CD4-positive, alpha-beta T cell treated with Interleukin-4 for 1 hour (primary cell): ENCODE results near the gene DIPK1A.
"Not testable (repeated sequence)": the region's sequence is repeated elsewhere in the genome, so short reads cannot be mapped to it uniquely, and the experiment has no call there.

Experiments
- DNase-seq, 2 donors: peaks; one replicate each; pipeline ENCODE4 v3.0.0-alpha.2; 2020 to 2022

The DIPK1A gene

DNA sequence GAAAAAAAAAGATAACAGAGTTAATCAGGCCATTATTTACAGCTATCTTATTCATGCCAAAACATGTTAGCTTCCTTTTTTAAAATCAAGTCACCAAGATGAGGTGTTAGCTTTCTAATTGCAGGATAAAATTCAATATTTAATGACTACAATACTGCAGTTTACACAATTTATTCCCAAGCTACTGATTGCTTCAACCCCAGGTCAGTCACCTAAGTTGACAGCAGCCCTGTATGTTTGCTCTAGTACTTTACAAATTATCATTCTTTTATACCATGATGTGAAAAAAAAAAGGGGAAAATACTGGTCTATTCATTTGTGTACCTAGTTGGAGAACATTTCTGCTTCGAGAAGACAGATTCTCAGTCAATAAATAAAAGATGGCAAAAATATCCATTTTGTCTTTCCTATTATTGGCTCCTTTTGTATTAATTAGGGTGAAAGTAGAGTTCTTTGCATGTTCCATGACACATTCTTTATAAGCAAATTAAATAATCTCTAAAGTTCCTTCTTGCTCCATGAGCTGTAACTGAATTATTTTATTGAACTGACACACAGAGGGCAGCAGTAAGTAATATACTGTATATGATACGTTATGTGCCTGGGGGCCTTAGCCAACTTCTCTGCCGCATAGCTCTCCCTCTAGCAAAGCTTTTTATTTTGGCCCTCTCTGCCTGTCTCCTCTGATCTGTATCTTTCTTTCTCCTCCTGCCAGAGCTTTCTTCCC, 48.0 kb downstream of the DIPK1A start:
- no peak for DNase-seq

DNA sequence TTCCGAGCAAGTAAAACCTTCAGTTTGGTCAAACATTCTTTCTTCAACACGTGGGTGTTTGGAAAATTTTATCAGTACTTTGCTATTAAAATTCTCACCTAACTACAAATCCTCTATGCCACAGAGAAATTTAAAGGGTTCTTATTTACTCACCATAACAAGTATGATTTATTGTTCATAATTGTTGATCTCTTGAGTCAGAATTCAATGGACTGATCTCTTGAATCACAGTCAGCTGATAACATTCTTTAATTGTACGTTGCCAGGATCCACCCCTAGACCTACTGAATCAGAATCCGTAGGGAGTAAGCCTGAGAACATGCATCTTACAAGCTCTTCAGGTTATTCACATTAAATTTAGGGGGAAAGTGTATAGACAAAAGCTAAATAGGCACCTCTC, 51.2 kb downstream of the DIPK1A start:
- DNase-seq, result no peak

DNA sequence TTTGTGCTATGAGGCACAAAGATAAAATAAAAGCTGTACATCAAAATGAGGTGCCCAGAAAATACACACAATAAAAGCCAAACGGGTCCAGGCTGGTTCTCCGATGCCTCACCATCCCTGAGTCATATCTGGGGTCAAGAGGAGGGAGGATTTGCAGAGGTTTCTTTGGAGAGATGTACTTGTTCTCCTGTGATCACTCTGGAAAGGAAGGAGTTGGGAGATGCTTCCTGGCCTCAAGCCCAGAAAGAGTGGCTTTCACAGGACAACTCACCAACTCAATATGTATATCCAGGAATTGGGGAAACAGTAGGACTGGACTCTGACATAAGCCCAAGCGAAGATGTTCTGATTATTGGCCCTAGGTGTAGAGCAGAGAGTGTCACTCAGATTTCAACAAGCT, 51.9 kb downstream of the DIPK1A start:
- no peak for DNase-seq

DNA sequence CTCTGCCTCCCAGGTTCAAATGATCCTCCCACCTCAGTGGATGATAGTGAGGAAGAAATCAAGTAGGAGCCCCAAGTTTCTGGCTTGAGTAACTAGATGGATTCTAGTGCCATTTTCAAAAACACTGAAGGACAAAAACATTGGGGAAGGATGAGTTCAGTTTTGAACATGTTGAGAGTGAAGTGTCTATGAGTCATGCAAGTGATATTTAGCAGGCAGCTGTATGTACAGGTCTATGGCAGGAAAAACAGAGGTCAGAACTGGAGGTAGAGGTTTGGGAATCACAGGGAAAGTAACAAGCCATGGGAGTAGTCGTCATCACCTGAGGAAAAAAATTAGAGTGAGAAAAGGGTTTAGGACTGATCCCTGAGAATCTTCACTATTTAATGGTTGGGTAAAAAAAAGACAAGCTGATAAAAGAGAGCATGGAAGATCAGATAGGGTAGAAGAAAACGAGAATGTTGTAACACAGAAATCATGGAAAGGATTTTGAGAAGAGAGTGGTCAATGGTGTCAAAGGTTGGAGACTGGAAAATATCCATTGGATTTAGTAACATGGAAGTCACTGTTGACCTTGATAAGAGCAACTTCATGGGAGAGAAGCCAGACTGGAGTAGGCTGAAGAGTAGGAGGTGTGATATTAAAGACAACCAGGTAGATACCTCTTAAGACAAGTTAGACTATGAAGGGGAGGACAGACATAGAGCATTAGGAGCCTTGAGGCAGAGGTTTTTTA, 53.1 kb downstream of the DIPK1A start:
- DNase-seq, result no peak

DNA sequence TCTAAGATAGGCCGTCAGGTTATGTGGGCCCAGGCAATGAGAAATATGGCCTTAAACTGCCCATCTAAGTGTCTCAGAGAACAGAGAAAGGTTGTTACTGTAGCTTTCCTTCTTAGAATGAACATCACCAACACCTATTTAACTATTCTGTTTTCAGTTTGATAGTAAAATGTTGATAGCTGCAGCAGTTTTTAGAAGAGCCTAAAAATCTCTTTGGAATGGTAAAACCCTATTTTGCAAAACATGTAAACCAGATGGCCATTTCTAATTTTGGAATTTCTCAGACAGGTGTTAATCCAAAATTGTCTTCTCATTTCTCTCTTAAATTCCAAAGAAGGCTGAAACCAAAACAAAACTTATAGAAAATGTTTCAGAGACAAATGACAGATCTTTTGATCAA, 57.5 kb downstream of the DIPK1A start:
- DNase-seq, result no peak

DNA sequence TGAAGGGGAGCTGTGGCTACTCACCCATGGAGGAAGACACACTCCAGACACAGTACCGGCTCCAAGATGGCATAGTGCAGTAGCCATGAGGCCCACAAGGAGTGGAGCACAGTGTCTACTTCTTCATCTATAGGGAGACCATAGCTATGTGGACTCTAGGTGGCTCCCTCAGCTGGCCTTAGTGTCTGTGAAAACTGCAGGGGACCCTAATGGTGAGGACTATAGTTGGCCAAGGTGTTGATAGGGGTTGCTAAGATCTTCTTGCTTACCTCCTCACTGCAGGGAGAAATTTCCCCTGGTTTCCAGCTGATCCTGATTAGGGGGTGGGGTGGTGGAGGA, 58.9 kb downstream of the DIPK1A start:
- DNase-seq, result no peak

DNA sequence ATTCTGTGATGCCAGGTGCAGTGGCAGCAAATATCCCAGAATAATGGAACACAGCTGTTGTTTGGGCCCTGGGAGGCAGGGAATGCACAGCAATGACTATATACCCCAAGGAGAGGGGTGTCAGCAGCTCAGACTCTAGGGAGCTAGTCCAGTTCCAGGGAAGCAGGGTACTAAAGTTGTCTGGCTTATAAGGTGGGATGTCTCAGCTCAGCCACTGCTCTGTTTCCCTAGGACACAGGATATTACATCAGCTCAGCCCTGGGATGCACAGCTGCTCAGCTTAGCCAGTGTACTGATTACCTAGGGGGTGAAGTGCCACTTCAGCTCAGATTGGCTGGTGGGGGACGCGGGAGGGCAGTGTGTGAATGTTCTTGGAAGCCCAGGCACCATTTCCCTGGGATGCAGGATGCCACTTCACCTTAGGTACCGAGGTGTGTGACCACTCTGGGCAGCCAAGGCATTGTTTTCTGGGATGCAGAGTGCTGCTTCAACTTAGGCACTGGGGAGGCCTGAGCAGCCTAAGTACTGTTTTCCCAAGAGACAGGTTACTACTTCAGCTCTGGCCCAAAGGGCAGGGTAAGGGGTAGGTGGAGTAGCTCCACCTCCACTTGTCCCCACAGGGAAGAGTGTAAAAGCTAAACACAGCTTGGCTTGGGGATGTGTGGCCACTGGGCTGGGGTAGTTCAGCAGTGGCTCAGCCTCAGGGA, 59.4 kb downstream of the DIPK1A start:
- DNase-seq, result no peak

DNA sequence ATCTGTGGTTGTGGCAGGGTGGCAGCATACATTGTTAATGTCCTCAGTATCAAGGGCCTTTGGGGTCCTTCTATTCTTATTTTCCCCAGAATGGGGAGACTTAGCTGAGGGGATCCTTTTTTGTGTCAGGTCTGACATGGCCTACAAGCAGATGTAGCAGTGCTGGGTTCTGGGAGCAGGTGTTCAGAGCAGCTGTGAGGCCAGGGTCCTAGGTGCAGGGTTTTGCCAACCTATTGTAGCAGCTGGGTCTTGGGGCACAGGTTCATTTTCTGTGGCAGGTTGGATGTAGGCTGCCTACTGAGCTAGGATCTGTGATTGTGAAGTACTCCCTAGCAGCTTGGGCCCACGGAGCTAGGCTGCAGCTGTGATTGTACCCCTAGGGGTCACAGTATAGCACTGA, 60.1 kb downstream of the DIPK1A start:
- DNase-seq, result no peak

DNA sequence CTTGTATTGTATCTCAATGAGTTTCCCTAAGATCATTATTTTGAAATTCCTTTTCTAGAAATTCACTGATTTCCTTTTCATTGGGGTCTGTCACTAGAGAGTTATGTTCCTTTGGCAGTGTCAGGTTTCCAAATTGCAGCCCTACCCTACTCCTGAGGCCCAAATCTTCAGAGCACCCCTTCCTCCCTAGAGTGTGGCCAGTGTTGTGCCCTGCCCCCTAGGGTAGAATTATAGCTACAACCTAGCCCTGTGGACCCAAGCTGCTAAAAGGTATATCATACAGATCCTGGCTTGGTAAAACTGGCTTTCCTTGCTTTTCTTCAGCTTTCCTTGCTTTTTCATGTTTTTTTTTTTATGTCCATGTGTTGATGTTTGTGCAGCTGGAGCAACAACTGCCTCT, 60.7 kb downstream of the DIPK1A start:
- DNase-seq, result no peak

DNA sequence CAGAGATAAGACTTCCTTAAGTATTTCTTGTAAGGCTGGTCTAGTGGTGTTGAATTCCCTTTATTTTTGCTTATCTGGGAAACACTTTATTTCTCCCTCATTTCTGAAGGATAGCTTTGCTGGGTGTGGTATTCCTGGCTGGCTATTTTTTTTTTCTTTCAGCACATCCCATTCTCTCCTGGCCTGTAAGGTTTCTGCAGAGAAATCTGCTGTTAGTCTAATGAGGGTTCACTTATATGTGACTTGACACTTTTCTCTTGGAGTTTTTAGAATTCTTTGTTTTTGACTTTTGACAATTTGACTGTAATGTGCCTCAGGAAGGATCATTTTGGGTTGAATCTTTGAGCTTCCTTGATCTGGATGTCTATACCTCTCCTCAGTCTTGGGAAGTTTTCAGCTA, 61.5 kb downstream of the DIPK1A start:
- no peak for DNase-seq

DNA sequence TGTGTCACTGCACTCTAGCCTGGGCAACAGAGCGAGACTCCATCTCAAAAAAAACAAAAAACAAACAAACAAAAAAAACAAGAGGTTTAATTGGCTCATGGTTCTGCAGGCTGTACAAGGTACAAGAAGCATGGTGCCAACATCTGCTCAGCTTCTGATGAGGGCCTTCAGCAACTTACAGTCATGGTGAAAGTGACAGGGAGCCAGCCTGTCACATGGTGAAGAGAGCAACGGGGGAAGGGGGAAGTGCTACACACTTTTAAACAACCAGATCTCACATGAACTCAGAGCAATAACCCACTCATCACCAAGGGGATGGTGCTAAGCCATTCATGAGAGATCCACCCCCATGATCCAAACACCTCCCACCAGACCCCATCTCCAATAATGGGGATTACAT, 63.2 kb downstream of the DIPK1A start:
- DNase-seq, result not testable (repeated sequence)

DNA sequence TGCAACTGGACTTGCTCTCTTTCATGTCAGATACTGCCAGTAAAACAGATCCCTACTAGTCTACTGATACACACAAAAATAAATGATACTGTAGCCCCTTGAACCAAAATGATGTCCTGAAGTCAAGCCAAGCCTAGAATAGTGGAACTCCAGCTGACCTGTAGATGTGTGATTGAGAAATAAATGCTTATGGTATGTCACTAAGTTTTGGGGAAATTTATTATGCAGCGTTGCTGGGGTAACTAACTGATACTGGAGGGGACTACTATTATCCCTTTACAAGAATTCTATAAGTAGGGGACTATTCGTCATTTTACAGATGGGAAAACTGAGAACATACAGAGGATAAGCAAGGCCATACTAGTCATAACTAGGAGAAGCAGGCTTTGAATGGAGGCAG, 73.8 kb downstream of the DIPK1A start:
- DNase-seq, result no peak

DNA sequence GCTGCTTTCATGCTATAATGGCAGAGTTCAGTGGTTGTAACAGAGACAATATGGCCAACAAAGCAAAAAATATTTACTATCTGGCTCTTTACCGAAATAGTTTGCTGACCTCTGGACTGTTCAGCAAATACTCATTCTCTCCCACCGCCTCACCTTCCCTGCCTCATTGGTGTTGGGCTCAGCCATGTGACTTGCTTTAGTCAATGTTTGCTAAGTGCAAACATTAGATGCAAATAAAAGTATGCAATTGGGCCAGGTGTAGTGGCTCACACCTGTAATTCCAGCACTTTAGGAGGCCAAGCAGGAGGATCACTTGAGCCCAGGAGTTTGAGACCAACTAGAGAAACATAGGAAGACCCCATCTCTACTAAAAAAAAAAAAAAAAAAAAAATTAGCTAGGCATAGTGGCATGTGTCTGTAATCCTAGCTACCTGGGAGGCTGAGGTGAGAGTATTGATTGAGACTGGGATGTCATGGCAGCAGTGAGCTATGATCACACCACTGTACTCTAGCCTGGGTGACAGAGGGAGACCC, 74.3 kb downstream of the DIPK1A start:
- DNase-seq, result no peak

DNA sequence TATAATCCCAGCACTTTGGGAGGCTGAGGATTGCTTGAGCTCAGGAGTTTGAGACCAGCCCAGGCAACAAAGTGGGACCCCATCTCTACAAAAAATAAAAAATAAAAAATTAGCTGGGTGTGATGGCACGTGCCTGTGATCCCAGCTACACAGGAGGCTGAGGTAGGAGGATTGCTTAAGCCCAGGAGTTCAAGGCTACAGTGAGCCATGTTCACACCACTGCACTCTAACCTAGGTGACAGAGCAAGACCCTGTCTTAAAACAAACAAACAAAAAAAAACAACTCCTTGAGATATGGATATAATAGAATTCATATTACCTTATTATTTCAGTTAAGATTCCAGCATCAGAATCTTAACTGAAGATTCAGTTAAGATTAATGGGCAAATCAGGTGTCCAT, 77.1 kb downstream of the DIPK1A start:
- DNase-seq, result no peak

DNA sequence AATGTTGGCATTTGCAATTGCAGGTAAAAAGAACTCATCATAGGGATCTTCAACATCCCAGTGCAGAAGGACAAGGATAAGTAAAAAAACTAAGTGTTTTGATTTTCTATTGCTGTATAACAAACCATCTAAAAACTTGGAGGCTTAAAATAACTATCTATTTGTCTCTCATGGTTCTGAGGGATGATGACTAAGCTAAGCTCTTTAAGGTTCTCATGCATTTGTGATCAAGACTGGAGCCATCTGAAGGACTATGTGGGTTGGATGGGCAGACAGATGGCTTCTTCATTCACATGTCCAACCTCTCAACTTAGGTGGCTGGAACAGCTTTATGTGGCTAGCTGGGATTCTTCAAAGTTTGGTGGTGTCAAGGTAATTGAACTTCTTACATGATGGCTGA, 78.0 kb downstream of the DIPK1A start:
- DNase-seq, result no peak

DNA sequence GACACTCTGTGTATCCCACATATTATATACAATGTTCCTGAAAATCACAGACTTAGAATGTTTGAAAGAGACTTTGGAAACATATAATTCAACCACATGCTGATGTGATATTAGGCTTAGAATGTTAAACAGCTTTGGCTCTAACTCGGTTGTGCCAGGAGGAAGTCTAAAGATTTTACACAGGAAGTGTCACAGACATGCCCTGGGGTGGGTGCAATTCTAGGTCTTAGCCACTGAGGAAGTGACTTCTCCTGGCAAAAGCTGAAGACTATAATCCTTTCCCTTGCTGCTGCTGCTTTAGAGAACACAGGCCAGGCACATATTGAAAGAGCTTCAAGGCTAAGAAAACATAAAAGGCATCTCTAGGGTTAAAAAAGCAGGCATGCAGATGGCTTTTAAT, 78.4 kb downstream of the DIPK1A start:
- peak; percentile 47 to 65 for DNase-seq

DNA sequence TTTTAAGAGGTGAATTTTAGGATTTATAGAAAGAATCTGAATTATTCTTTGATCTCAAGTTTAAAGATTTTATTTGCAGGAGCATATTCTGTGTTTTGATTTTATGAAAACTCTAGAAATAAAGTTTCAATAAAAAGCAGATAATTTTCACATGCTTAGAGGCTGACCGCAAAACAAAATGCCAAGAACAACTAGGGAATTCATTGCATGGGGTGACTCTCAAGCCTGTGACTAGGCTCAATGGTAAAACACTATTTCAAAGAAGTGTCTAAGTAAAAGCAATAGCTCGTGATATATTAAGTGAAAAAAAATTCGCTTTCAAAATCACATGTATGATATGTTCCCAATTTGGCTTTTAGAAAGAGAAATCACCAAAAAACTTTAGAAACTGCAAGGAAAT, 79.9 kb downstream of the DIPK1A start:
- DNase-seq, result no peak

DNA sequence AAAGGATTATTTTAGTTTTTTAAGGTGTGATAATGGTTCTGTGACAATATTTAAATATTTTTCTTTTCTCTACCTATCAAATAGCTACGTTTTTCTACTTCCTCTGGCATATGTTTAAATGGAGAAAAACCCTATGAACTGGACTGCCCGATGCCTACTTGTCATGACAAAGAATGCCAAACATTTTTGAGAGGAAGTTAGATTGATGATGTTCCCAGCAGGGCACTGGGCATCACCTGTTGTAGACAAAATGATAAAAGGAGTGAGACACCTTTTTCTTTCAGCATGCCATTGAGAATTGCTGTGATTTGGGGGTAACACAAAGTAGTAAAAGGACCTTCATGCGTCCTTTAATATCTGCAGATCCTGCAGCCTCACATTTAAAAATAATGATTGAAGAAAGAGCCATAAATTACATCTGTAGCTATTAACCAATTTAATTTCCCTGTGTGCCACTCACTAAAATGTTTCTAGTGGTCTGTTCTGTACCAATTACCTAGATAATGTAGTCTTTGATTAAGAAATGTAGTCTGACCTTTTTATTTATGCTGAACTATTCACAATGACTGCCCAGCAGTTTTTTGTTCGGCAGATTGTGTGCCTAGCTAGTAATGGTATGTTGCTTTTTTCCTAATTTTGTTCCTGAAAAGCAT, 81.8 kb downstream of the DIPK1A start:
- DNase-seq, result no peak

DNA sequence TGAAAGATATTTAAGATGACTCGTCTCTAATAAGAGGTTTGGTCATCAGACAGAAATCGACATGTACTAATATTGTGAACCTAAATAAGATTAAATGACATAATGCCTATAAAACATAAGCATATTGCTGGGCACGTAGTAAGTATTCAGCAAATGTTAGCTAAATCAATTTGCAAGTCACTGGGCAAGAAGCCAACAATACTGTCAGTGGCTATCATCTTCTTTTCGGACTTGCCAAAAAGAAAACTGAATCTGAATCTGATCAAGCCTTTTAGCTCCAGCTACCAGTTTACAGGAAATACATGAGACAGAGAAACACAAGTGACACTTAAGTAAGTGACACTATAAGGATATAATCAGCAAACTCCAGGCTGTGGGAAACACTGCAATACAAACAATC, 83.5 kb downstream of the DIPK1A start:
- DNase-seq, result peak in 1 of 2 donors; percentile 37

DNA sequence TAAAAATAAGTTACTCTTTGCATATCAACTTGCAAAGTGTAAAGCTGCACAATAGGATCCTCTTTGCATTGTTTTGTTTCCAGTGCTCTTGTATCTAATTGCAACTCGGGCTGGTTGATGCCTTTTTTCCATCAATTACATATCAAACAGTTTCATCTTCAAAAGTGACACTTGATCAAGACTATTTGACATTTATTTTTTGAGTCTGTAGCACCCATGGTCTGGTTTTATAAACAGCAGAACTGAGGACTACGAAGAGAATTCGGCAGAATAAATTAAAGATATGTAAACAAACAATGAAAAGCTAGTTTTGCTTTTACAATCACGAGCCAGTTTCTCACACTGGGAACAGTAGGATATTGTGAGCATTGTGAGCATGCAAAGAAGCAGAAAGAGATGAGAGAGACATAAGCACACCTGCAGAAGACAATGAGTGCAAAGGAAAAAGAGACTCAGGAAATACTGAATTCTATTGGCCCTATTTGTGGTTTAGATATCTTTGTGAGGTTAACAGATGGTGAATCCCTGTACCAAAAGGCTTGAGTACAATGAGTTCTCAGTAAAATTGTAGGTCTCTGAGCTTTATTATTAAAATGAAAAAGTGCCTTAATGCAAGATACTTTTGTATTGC, 84.1 kb downstream of the DIPK1A start:
- DNase-seq, result peak in 1 of 2 donors; percentile 28

DNA sequence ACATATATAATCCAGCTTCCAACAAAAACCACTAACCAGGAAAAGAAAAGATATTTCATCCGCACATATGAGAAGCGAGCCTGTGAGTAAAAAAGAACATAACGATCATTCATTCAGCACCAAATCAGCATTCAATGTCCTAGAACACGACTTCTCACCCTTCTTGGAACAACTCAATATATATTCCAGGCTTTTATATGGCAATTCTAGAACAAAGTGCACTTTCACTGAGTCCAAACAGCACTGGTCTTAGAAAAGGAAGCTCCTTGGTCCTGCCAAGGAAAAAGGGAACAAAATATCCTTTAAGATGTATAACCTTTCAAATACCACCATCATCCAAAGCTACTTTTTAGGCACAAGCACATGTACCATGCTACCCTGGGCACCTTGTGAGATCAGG, 84.9 kb downstream of the DIPK1A start:
- no peak for DNase-seq

DNA sequence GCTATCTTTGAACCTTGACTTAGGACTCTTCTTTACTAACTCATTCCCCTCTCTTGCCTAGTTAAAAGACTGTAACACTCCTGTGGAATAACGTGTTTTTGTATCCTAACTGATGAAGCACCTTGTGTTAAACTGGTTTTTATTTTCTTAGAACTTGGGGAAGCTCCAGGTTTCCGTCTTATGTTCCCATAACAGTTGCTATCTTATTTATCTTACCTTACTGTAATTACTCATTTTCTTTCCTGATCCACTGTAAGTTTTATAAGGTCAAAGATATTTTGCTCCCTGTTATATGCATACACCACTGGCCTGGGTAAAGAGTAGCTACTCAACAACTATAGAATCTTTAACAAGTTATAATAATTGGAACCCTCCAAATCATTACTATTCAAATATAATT, 86.3 kb downstream of the DIPK1A start:
- no peak for DNase-seq

DNA sequence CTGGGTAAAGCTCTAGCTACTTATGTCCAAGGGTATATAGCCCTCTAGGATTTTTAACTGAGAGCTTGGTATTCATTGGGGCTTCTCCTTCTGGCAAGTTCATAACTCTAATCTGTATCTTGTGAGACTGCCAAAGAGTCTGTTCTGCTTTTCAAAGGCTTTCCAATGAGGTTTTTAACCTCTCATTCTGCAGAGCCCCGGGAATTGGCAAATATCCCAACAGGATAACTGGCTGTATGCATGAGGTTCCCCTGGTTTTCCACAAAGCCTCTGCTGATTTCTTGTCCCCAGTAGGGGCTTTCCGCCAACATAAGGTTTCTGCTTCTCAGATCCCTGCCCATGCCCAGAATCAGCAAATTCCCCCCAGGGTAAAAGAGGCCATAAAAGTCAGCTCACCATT, 88.5 kb downstream of the DIPK1A start:
- no peak for DNase-seq
